ENCODE measurements around the gene LHX3.

DNA sequence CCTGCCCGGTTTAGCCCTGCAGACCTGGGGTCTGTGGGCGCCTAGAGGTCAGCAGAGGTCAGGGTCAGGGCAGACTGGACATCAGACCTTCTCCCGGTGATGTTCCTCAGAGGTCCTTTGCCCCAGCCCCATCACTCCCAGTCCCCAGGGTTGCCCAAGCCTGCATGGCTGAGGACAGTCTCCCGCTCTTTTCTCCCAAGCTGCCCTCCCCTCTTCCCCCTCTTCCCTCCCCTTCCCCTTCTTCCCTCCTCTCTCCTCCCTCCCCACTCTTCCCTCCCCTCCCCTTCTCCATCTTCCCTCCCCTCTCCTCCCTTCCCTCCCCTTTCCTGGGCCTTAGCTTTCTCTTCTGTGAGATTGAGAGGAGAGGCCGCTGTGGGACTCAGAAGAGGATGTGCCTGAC is 10.4 kb downstream of the LHX3 start:
- TF ChIP-seq SIX5 (IDR thresholded peaks at IDR 0.05; ENCODE audit: low read depth, low read length, severe bottlenecking), result no peak
- no peak for TF ChIP-seq POLR2A (IDR thresholded peaks at IDR 0.05; ENCODE audit: low read depth, low read length)
- no peak for TF ChIP-seq EZH2 (IDR thresholded peaks at IDR 0.05; ENCODE audit: borderline replicate concordance, control insufficient read depth, low read depth, low read length)
- TF ChIP-seq KAT2A (conservative IDR thresholded peaks at IDR 0.05; ENCODE audit: control insufficient read depth, low read depth, low read length), result no peak
- no peak for TF ChIP-seq TCF12 (IDR thresholded peaks at IDR 0.05; ENCODE audit: low read depth, low read length)
- TF ChIP-seq, protein P1, sequence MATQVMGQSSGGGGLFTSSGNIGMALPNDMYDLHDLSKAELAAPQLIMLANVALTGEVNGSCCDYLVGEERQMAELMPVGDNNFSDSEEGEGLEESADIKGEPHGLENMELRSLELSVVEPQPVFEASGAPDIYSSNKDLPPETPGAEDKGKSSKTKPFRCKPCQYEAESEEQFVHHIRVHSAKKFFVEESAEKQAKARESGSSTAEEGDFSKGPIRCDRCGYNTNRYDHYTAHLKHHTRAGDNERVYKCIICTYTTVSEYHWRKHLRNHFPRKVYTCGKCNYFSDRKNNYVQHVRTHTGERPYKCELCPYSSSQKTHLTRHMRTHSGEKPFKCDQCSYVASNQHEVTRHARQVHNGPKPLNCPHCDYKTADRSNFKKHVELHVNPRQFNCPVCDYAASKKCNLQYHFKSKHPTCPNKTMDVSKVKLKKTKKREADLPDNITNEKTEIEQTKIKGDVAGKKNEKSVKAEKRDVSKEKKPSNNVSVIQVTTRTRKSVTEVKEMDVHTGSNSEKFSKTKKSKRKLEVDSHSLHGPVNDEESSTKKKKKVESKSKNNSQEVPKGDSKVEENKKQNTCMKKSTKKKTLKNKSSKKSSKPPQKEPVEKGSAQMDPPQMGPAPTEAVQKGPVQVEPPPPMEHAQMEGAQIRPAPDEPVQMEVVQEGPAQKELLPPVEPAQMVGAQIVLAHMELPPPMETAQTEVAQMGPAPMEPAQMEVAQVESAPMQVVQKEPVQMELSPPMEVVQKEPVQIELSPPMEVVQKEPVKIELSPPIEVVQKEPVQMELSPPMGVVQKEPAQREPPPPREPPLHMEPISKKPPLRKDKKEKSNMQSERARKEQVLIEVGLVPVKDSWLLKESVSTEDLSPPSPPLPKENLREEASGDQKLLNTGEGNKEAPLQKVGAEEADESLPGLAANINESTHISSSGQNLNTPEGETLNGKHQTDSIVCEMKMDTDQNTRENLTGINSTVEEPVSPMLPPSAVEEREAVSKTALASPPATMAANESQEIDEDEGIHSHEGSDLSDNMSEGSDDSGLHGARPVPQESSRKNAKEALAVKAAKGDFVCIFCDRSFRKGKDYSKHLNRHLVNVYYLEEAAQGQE (IDR thresholded peaks at IDR 0.05; ENCODE audit: low read depth, low read length), result no peak

Data from GM12878 (cell line).